Thyroid gland (tissue), 4 donors: Measurements from ENCODE around the gene UMODL1. TPM values are rescaled to one million over a fixed set of nuclear protein-coding genes. Genes with fewer than 3 reads are reported as not detected.

Experiments used
- DNase-seq, 2 donors: peaks; one replicate each; pipeline ENCODE4 v3.0.0-alpha.2; 2019
- H3K27ac ChIP-seq, 3 donors: fragments of 200-600 bp; sonication (generic); 1 replicate in 2 of 3; 2 replicates in 1 of 3; pipeline ENCODE4 v1.5.1; 2016 to 2019; ENCODE audit warnings: mild to moderate bottlenecking in 1 of 3, moderate library complexity in 1 of 3
- H3K27me3 ChIP-seq: fragments of 200-600 bp; sonication (generic); one replicate; pipeline ENCODE4 v1.5.1; 2019
- H3K36me3 ChIP-seq, 2 donors: fragments of 200-600 bp; sonication (generic); one replicate each; pipeline ENCODE4 v1.5.1; 2016 to 2019
- H3K4me1 ChIP-seq, 2 donors: fragments of 200-600 bp; sonication (generic); one replicate each; pipeline ENCODE4 v1.5.1; 2017 to 2019
- H3K4me3 ChIP-seq, 3 donors: fragments of 200-600 bp; sonication (generic); replicated peaks in 1 of 3; 1 replicate in 2 of 3; 2 replicates in 1 of 3; pipeline ENCODE4 v1.5.1; 2016; ENCODE audit warnings: mild to moderate bottlenecking in 1 of 3
- H3K9me3 ChIP-seq: fragments of 200-600 bp; sonication (generic); one replicate; pipeline ENCODE4 v1.5.1; 2017
- POLR2A ChIP-seq, 2 donors: fragments of 450-650 bp; IDR thresholded peaks; one replicate each; pipeline ENCODE4 v1.6.1; 2017; ENCODE audit warnings: antibody characterized with exemption in 2 of 2, mild to moderate bottlenecking in 2 of 2, moderate library complexity in 1 of 2
- WGBS, 2 donors: methylation state at CpG; one replicate each; pipeline ENCODE4 v1.1.5; 2017; 5-methylcytosine and 5-hydroxymethylcytosine counted together
- intact Hi-C: fragments of 100-400 bp; cut with DNase I; formaldehyde crosslinking; loops from one replicate; pipeline ENCODE4 v1.15.1; 2023
- total RNA-seq, 4 donors: library from RNA; depleted of rRNA; stranded (reverse); fragments of >200 nt; gene quantifications; one replicate each; pipeline ENCODE4 v1.2.3, GENCODE V29; 2016
- TF ChIP-seq, protein P1 (sequence below), 6 experiments: fragments of 200-600 bp in 3 of 6; fragments of 450-650 bp in 3 of 6; sonication (generic) in 3 of 6; IDR thresholded peaks; one replicate each; pipeline ENCODE4 v1.5.1; 2016 to 2019; ENCODE audit warnings: antibody characterized with exemption in 6 of 6, mild to moderate bottlenecking in 2 of 6, inconsistent platforms in 1 of 6, moderate library complexity in 1 of 6

UMODL1 gene
- total RNA-seq, 4 donors from 2014 or later = not detected

DNA sequence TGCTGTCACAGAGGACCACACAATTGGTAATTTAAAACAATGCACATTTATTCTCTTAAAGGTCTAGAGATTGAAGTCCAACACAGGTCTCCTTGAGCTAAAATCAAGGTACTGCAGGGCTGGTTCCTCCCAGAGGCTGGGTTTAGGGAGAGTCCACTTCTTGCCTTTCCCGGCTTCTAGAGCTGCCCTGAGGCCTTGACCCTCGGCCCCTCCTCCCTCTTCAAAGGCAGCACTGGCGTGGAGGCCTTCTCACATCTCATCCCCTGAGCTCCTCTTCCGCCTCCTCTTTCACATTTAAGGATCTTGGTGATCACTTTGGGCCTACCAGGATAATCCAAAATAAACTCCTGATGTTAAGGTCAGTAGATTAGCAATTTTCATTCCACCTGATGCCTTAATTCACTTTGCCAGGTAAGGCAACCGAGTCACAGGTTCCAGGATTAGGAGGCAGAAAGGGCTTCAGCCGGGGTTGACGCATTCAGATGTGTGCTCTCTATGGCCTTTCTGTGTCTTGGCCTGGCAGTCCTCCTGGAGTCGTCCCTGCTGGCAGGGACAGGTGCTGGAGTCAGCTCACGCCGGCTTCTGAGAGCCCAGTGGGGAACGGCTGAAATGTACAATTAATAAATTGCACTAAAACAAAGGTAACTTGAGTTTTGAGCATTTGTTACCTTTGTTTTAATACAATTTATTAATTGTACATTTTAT is 86.6 kb downstream of the UMODL1 start:
- 88 to 91% methylated on average over 11 of the region's 11 CpGs for WGBS, 2 donors
- intact Hi-C loops = no loop called here
- Histone ChIP-seq H3K36me3 (no peaks in the 10 kb centered on the region), H3K4me3 (no peak overlapping the region), H3K27ac (no peak overlapping the region), H3K27me3 (no peaks in the 10 kb centered on the region), H3K9me3 (no peaks in the 10 kb centered on the region), H3K4me1 (no peaks in the 10 kb centered on the region)
- TF ChIP-seq, protein P1, sequence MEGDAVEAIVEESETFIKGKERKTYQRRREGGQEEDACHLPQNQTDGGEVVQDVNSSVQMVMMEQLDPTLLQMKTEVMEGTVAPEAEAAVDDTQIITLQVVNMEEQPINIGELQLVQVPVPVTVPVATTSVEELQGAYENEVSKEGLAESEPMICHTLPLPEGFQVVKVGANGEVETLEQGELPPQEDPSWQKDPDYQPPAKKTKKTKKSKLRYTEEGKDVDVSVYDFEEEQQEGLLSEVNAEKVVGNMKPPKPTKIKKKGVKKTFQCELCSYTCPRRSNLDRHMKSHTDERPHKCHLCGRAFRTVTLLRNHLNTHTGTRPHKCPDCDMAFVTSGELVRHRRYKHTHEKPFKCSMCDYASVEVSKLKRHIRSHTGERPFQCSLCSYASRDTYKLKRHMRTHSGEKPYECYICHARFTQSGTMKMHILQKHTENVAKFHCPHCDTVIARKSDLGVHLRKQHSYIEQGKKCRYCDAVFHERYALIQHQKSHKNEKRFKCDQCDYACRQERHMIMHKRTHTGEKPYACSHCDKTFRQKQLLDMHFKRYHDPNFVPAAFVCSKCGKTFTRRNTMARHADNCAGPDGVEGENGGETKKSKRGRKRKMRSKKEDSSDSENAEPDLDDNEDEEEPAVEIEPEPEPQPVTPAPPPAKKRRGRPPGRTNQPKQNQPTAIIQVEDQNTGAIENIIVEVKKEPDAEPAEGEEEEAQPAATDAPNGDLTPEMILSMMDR (IDR thresholded peaks at IDR 0.05) = no peak
- TF ChIP-seq POLR2A (IDR thresholded peaks at IDR 0.05) = no peak
- no peak for DNase-seq

DNA sequence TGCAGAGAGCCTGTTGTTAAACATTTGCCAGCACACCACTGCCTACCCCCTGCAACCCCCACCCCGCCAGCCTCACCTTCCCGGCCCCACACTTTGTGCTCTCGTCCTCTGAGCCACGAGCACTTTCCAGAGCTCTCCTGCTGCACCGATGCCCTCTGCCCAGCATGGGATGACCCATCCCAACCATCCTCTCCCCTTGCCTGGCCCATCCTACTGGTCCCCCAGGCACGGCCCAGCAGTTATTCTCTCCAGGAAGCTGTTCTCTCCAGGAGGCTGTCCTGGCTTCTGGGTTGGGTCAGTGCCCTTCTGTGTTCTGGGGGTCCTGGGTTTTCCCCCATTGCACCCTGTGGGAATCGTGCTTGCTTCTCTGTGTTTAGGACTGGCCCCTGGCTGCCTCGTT is 87.7 kb downstream of the UMODL1 start:
- 77 to 89% methylated on average over 8 of the region's 8 CpGs for whole genome bisulfite sequencing, 2 donors
- intact Hi-C loops = no loop called here
- Histone ChIP-seq H3K27me3 (no peaks in the 10 kb centered on the region), H3K4me1 (no peaks in the 10 kb centered on the region), H3K9me3 (no peaks in the 10 kb centered on the region), H3K27ac (no peak overlapping the region), H3K36me3 (no peaks in the 10 kb centered on the region), H3K4me3 (no peak overlapping the region)
- DNase-seq = no peak
- TF ChIP-seq, protein P1 (IDR thresholded peaks at IDR 0.05) = no peak
- TF ChIP-seq POLR2A (IDR thresholded peaks at IDR 0.05) = no peak

DNA sequence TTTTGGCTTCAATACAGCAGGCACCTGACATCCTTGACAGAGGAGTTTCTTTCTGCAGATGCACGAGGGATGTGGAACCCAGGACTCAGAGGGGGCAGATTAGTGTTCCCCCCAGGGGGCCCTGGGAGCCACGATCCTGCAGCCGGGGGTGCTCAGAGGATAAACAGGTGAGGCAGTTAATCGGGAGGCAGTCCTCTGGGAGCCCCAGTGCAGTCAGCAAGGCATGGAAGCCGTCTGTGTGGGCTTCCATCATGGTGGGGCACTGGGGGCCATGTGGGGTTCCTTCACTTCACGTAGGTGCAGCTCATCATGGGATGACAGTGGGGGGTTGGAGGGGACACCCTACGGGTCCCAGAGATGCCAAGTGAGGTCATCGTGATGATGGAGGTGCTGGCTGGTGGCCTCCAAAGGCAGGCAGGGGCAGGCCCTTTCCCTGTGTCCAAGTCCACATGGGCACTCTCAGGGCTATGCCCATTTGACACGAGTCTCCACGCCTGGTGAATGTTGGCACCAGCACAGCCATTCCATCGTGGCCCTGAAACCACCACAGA is 88.5 kb downstream of the UMODL1 start:
- no peak overlapping the region for H3K27ac ChIP-seq
- H3K4me3 ChIP-seq = no peak overlapping the region
- TF ChIP-seq, protein P1 (IDR thresholded peaks at IDR 0.05) = no peak
- TF ChIP-seq POLR2A (IDR thresholded peaks at IDR 0.05) = no peak
- H3K4me1 ChIP-seq = no peaks in the 10 kb centered on the region
- H3K27me3 ChIP-seq = no peaks in the 10 kb centered on the region
- H3K36me3 ChIP-seq = no peaks in the 10 kb centered on the region
- no peaks in the 10 kb centered on the region for H3K9me3 ChIP-seq
- 77% methylated on average over 4 to 10 of the region's 11 CpGs for WGBS, 2 donors
- intact Hi-C loops = loop anchor here (5.0 kb wide), 1 partner anchor 53 kb away; no protein-coding TSS in a partner anchor
- DNase-seq = no peak

DNA sequence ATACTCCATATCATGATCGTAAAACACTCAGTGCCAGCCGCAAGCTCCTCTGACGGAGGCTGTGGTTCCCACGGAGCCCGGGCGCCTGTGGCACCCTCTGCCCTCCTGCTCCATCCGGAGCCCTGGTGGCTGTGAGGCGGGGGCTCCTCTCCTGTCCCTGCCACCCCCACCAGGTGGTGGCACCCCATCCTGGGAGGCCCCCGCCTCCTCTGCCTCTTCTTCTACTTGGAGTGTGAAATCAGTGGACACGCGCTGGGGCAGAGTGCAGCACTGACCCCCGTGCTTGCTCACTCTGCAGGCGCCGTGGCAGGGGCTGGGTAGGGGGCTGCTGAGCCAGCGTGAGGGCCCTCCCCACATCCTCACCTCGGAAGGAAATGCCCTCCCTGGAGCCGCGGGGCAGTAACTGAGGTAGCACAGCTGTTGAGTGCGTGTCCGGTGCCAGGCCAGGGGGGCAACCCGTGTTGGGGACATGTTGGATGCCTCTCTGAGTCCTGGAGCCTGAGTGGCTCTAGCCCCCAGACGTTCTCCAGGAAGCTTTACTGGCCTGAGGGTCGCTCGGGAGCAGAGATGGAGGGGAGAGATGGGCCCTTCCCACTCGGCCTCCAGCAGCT is 89.1 kb downstream of the UMODL1 start:
- Histone ChIP-seq H3K4me1 (no peaks in the 10 kb centered on the region), H3K4me3 (no peak overlapping the region), H3K36me3 (no peaks in the 10 kb centered on the region), H3K27ac (no peak overlapping the region), H3K9me3 (no peaks in the 10 kb centered on the region), H3K27me3 (no peaks in the 10 kb centered on the region)
- no peak for DNase-seq
- WGBS, 2 donors = 80 to 95% methylated on average over 10 to 14 of the region's 25 CpGs
- TF ChIP-seq POLR2A (IDR thresholded peaks at IDR 0.05) = no peak
- TF ChIP-seq, protein P1 (IDR thresholded peaks at IDR 0.05) = no peak
- intact Hi-C loops = loop anchor here (5.0 kb wide), 1 partner anchor 52 kb away; no protein-coding TSS in a partner anchor

DNA sequence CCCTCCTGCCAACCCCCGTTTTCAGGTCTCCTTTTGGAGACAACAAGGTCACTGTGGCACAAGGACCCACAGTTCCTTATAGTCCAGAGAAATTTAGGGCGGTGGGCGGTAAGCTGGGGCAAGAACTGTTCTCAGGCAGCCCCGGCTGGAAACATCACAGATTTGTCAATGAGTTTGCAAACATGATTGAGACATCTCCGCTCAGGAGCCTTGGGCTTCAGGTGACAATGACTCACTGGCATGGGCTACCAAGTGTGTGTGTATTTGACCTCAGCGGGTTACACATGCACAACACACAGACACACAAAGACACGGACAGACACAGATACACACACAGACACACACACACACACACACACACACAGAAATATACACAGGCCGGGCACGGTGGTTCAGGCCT is 89.6 kb downstream of the UMODL1 start:
- Histone ChIP-seq H3K27me3 (no peaks in the 10 kb centered on the region), H3K36me3 (no peaks in the 10 kb centered on the region), H3K4me1 (no peaks in the 10 kb centered on the region), H3K9me3 (no peaks in the 10 kb centered on the region), H3K4me3 (no peak overlapping the region), H3K27ac (no peak overlapping the region)
- TF ChIP-seq POLR2A (IDR thresholded peaks at IDR 0.05) = no peak
- TF ChIP-seq, protein P1 (IDR thresholded peaks at IDR 0.05) = no peak
- WGBS, 2 donors = 89 to 95% methylated on average over 7 to 9 of the region's 9 CpGs
- intact Hi-C loops = loop anchor here (5.0 kb wide), 1 partner anchor 52 kb away; no protein-coding TSS in a partner anchor
- no peak for DNase-seq
